GM19035 (cell line): ENCODE data around the gene ACY1.
A peak's percentile ranks its signal among the peaks of the same experiment; 100 is the strongest.

Experiments
- ATAC-seq: cut with Tn5 transposase; IDR thresholded peaks from one replicate; pipeline ENCODE4 v1.9.1; 2021; ENCODE audit not compliant: unreplicated experiment

ACY1 gene

DNA sequence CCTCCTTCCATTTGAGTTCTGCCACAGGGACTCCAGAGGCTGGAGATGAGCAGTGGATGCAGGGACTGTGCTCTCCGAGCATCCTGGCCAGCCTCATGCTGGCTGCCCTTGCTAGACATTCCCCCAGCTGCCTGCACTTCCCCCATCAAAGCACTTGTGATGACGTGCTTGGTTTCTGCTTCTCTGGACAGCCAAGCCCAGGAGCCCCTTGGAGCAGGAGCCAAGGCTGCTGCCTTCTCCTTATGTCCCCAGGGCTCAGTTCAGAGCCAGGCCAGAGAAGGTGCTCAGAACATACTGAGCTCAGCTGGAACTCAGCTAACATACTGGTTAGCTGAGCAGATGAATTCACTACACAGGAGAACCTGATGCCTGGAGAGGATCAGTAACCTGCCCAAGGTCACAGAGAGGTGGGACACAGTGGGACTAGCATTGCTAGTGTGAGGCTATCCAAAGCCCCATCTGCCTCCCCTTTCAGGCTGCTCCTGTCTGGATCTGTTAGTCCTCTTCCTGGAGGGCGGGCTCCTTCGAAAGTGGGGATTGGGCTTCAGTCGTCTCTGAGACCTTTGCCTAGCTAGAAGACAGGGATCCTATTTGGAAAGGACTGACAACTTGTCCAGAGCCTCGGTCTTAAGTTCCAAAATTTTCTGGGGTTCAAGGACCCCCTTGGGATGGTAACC is 20.3 kb upstream of the ACY1 start:
- ATAC-seq = no peak

DNA sequence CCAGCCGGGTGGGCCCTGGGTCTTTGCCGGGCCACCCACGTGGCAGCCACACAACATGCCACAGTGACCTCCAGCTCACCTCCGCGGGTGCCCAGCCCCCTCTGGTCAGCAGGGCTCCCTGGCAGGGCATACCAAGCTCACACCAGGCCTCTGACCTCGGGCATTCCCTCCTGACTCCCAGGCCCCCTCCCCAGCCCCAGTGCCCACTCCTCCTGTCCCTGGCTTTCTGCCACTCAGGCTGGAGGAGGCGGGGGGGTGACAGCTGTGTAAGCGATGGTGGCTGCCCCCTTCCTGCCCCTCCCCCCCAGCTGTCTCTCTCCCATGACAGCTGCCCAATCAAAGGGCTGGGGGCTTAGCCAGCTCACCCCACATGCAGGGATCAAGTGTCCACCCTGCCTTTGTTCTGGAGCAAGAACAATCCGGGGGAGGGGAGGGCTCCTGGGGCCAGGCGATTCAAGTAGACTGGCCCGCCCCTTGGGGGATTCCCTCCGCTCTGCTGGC is 19.3 kb upstream of the ACY1 start:
- ATAC-seq = no peak

DNA sequence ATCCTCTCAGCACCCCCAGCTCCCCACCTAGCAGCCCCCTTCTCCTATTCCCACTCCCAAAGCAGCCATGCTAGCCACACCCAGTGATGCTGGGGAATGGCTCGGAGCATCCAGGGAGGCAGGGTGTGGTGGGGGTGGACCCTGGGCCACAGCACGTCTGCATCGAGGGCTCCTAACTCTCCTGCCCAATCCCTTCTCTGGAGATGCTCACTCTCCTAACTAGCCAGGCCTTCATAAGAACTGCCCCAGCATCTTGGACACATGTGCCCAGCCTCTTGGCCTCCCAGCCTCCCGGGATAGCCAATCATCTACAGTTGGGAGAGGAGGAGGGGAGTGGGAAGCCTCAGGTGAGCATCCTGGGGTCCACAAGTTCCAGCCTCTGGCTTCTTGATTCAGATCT is 18.8 kb upstream of the ACY1 start:
- ATAC-seq = no peak

DNA sequence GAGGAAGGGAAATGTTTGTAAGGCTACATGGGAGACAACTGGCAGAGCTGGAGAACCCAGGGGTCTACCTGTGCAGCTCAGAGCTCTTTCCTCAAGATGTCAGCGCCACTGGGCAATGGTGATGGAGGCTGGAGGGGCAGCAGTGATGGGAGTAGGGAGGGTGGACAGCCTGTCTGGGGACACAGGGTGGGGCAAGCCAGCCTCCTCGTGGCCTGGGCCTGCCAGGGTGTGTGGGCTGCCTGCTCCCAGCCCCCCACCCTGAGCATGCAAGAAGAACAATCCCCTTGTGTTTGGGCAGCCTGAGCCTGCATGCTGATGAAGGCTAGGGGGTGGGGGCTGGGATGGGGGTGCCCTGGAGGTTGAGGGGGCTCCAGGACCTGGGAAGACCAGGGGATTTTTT is 17.3 kb upstream of the ACY1 start:
- no peak for ATAC-seq

DNA sequence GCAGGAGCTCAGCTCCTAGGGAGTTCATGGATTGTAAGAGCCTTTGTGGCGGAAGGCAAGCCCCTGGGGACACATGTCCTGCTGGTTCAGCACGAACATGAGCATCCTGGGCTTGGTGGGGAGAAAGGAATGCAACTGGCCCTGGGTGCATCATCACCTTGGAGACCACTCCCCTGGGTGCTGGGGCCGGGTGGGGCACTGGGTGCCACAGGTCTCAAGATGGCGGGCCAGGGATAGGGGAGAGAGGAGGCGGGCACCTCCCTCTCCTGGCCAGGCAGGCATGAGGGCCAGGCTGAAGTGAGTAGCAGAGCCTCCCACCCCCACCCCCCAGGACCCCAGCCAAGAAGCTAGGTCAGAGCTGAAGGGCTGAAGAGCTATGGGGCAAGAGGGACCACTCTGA is 16.8 kb upstream of the ACY1 start:
- ATAC-seq = no peak

DNA sequence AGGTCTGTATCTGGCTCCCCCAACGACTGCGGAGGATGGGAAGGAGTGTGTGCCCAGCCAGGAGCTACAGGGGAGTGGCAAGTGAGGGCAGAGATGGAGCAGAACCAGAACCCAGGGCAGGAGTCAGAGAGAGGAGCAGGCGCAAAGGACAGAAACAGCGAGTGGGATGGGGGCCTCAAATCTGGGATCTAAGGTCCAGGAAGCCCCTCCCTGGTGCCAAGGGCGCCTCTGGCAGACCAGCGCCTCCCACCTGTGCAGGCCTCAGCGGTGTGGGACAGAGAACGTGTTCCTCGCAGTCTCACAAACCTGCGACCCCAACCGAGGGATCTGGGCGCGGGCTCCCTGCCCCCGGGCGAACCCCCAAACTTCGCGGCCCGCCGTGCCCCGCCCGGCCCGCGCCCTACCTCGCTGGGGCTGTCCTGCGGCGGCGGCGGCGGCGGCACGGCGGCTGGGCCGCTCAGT is 16.4 kb upstream of the ACY1 start:
- ATAC-seq = no peak

DNA sequence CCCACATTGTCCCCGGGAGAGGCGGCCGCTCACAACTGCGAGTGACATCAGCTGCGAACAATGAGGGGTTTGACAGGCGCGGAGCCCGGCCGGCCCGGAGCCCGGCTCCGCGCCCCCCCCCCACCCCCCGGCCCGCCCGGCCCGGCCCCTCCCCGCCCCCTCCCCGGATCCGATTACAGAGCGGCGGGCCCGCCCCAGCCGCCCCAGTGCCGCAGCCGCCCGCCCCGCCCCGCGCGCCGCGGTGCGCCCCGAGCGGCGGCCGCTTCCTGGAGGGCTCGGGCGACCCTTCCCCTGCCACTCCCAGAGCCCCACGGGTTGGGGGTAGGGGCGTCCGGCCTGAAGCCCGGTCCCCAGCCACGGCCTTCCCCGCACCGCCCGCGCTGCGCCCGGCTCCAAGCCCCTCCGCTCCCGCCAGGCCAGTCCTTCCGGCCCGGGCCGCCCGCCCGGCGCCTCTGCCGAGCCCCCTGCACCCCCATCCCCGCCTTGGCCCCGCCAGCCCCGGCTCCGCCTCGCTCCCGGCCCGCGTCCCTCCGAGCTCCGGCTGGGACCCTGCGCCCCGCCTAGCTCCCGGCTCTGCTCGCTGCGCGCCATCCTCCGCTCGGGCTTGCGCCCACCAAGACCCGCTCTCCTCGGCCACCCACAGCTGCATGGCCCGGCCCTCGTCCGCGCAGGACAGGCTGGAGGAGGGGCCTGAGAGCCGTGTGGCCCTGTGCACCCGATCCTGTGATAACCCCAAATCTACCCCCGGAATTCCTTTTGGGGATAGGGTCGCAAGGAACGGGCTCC is 15.8 kb upstream of the ACY1 start, which contains the start of gene PCBP4:
Gene PCBP4 (minus strand): TSS at position 71 of the 786 bp plus-strand sequence. CDS start 6,214 bp downstream, outside the sequence.
- peak; percentile 61 for ATAC-seq

DNA sequence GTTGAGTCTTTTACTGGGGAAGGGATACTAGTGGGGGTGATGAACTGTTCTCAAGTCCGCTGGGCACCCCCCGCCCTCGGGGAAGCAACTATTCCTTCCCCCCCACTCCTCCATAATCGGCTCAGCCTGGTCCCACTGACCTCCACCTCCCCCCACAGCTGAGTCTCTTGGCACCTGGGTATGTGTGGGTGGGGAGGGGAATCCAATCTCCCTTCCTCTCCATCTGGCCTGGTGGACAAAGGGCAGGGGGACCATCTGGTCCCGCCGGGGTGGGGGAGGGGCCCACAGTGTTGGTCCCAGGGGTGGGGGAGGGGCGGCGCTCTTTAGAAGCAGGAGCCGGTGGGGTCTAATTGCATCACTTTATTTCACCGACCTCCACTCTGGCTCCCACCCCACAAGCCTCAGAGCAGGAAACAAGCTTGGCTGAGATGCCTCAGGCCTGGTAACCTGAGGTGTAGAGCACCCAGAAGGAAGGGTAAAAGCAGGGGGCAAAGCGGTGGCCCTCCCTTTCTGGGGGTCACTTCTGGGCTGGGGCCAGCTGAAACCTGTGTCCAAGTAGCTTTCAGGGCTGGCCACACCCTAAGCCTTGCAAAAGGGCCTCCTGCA is 15.1 kb upstream of the ACY1 start:
- no peak for ATAC-seq

DNA sequence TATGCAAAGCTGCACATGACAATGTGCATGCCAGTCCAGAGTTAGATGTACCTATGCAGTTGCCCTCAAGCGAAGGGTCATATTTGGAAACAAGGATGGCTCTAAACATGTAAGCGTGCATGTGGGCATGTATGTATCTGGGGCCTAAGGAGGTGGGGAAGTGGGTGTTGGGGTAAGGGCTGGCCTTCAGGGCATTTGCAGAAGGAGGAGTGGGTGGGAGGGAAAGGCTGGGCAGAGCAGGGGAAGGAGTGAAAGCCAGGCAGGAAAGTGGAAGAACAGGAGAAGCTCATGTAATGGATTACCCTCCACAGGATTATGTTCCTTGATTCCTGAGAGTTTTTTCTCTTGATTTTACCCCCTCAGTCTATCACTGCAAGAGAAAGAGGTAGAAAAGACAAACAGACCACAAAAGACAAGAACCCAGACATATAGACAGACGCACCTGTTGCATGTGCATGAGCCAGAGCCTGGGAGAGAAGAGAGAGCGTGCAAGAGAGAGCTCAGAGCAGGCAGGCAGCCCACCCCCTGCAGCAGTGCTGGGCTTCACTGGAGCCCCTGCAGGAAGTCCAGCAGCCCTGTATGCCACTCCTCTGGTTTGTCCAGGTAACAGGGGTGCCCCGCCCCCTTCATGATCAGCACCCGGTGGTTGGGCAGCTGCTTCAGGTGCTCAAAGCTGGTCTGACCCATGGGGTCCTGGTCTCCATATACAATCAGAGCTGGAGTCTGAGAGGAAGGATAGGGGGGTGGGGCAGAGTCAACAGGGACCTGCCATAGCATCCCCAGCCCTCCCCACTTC is 14.3 kb upstream of the ACY1 start:
- no peak for ATAC-seq

DNA sequence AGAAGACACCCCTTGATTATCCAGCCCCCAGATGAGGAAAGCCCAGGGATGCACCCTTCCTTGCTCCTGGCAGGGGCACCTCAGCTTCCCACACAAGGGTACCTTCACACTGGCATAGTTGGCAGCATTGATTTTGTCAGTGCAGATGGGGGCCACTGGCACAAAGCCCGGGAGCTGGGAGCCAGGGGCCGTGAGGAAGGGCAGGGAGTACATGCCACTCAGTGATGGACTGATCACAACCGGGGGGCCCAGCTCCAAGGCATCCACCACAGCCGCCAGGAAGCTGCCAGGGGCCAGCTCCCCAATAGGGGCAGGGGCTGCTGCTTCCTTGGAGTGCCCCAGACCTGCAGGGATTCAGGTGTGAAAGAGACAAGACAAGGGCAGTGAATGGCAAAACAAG is 13.5 kb upstream of the ACY1 start:
- ATAC-seq = no peak

DNA sequence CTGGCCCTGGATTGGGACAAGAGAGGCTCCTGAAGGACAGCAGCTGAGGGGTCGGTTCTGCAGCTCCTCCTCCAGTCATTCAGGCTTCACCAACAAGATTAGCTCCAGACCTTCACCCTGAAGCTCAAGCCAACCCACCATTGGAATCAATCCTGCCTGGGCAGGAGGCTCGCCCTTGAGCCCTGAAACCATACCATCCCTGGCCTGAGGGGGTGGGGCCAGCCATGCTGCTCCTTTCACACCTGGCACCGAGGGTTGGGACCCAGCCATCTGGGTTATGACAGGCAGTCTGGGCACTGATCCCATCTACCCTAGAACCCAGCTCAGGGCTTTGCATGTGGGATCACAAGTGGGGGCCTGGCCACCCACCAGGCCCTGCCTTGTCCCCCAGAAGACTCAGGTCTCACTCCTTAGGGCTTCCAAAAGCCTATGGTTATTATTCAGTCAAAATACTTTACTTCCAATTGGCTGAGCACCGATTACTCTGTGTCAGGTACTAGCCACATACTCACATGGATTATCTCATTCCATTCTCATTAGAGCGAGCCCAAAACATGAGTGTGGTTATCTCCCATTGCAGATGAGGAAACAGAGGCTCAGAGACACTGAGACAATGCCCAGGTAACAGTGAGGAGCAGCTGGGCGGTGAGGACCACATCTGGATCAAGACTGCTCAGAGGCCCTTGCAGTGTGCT is 12.6 kb upstream of the ACY1 start:
- ATAC-seq = no peak

DNA sequence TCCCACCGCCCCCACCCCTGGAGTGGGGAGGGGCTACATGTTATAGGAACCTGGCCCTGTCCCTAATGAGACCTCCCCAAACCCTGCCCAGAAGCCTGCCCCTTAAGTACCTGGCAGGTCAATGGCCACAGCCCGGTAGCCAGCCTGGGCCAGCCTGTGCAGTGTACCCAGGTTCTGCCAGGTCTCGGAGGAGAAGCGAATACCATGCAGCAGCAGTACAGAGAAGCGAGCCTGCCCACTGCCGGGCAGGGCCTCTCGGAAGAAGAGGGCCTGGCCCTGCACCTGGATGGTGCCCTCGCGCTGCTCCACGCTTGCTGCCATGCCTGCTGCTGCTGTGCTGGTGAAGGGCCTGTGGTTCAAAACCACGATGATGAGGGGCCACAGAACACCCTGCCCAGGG is 12.0 kb upstream of the ACY1 start:
- ATAC-seq = no peak

DNA sequence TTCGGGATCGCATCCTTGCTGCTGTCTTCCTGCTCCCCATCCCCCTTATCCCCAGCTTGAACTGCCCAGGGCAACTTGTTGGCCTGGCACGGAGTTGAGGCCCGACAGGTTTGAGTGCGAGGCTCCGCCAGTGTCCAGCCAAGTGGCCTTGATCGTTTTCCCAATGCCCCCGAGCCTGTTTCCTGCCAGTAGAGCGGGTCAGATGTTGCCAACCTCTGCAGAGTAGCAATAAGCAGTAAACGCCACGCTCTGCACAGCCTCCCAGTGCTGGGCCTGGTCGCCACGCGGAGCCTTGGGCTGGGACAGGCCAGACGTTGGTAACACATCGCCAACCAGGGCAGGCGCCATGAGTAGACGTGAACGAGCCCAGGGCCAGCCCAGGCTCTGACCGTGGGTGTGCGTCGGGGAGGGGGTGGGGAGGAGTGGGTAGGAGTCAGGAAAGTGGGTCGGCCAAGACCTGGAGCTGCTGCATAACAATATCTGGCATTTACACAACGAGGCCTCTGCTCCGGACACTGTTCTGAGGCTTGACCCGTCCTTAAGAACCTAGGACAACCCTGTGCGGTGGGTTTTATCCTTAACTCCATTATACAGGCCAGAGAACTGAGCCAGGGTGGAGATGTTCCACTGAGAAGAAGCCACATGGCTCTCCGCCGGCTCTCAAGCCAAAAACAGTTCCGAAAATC is 8.9 kb upstream of the ACY1 start:
- ATAC-seq = peak; percentile 16

DNA sequence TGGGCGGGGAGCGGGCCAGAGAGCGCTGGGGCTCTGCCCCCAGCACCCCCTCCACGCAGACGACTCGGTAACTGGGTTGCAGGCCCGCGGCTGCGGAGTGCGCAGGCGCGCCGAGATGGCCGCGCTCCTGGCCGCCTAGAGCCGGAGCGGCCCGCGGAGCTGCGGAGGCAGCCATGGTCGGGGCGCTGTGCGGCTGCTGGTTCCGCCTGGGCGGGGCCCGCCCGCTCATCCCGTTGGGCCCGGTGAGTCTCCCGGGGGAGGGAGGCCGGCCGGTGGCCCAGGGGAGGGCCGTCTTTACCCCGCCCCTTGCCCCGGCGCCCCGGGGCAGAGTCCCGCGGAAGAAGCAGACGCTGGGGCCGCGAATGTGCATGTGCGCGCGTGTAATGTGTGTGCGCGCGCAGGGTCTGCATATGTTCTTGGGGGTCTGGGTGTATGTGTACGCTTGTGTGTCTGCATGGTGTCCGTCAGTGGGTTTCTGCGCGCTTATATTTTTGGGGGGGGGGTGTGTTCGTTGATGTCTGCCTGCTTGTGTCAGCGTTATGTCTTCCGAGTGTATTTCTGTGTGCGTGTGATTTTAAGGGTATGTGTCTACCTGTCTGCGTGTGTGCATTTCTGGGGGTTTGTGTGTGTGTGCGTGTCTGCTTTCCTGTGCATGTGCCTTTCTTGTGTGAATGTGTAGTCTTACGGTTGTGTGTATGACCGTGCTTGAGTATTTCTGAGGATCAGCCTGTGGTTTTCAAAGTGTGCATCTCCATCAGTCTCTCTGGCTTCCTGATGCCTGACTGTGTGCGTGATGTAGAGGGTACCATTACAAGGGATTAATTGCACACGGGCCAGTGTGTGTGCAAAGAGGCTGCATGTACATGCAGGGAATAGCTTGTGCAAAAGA is 8.1 kb upstream of the ACY1 start, which contains the start of gene ABHD14A:
Gene ABHD14A (plus strand): TSS at position 102 of the 889 bp plus-strand sequence. CDS start 72 bp downstream, at position 174.
- peak; percentile 74 for ATAC-seq

DNA sequence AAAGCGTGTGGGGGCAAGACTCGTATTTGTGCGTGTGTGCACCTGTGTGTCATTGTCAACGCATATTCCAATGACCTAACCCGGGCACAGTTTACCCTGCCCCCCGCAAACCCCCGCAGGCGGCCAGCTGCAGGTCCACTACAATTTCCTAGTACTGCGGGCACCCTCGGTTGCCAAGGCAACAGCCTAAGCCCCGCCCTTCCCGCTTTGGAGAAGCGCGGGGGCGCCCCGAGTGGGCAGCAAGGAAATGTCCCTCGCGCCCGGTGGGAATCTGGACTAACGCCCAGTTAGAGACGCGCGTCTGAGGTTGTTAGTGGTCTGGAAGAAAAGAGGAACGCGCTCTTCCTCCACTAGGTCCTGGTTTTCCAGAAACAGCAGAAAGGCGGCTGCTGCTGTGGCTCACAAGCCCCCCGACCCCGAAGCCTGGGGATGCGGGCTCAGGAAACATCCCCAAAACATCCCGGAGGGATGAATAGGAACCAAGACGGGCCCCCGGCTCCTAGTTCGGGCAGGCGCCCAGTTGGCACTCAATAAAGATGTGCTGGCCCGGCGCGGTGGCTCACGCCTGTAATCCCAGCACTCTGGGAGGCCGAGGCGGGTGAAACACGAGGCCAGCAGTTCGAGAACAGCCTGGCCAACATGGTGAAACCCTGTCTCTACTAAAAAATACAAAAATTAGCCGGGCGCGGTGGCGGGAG is 7.3 kb upstream of the ACY1 start:
- no peak for ATAC-seq

DNA sequence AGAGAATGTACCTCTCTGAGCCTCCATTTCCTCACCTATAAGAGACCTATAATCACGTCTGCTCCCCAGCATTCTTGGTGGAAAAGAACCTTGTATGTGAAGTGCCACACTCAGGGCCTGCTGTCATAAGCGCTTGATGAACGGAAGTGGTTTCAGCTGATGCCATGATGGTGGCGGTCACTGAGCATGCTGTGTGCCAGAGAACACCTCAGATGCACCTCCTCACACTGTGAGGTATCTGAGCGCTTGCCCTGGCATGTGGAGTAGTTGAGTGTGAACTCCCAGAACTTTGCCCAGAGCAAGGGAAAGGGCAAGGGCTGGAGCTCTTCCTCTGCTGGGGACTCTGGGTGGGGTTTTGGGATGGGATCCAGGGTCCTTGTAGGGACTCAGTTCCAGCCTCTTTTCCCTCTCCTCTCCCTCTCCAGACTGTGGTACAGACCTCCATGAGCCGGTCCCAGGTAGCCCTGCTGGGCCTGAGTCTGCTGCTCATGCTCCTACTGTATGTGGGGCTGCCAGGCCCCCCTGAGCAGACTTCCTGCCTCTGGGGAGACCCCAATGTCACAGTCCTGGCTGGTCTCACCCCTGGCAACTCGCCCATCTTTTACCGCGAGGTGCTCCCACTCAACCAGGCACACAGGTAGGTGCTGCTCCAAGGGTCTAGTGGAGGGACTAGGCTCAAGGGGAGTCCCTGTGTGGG is 5.7 kb upstream of the ACY1 start:
- no peak for ATAC-seq

DNA sequence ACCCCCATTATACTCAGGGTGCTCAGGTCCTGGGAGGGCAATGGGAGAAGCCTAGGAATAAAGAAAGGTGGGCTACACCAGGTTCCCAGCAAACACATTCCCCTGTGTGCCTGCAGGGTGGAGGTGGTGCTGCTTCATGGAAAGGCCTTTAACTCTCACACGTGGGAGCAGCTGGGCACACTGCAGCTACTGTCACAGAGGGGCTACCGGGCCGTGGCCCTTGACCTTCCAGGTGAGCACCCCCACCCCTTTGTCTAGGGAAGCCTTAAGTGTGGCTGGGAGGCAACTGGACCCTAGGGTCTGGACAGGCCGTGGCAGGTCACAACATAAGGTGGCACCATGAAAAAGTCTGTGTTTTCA is 5.2 kb upstream of the ACY1 start:
- no peak for ATAC-seq

DNA sequence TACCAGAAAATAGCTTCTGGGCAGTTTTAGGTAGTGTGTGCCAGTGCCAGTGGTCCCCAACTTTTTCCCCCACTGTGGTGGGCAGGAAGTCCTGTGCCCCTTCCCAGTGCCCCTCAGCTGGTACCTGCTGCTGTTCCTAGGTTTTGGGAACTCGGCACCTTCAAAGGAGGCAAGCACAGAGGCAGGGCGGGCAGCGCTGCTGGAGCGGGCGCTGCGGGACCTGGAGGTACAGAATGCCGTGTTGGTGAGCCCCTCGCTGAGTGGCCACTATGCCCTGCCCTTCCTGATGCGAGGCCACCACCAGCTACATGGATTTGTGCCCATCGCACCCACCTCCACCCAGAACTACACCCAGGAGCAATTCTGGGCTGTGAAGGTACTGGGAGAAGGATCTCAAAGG is 3.1 kb upstream of the ACY1 start:
- ATAC-seq = no peak
